GDM1 (cell line): ENCODE results near the gene PRKD2.

Experiments
- DNase-seq: peaks from one replicate; lab custom pipeline; 2025; lab: John Stamatoyannopoulos, UW

PRKD2 gene

GRCh38 chr19:46661020-46661731 is 55.7 kb downstream of the PRKD2 start, which contains the start of gene DACT3:
TSS of gene DACT3 (minus strand) at chr19:46661182. CDS start at chr19:46661064, 118 bp downstream.
- DNase-seq: peak; percentile 100

- no peak for DNase-seq
Observed at GRCh38 chr19:46660551-46661019, 56.3 kb downstream of the PRKD2 start.

GRCh38 chr19:46660008-46660517 is 56.9 kb downstream of the PRKD2 start:
- no peak for DNase-seq

GRCh38 chr19:46659151-46660007 is 57.5 kb downstream of the PRKD2 start:
- DNase-seq: no peak

- DNase-seq: no peak
Observed at GRCh38 chr19:46656541-46656940, 60.4 kb downstream of the PRKD2 start.

GRCh38 chr19:46654621-46655152 is 62.2 kb downstream of the PRKD2 start:
- DNase-seq: no peak

GRCh38 chr19:46650445-46650844 is 66.5 kb downstream of the PRKD2 start:
- no peak for DNase-seq

- no peak for DNase-seq
Observed at GRCh38 chr19:46648961-46649960, 67.7 kb downstream of the PRKD2 start.

- DNase-seq: no peak
Observed at GRCh38 chr19:46648060-46648960, 68.6 kb downstream of the PRKD2 start.

- no peak for DNase-seq
Observed at GRCh38 chr19:46646402-46646801, 70.5 kb downstream of the PRKD2 start.

GRCh38 chr19:46644720-46645119 is 72.2 kb downstream of the PRKD2 start:
- DNase-seq: no peak

GRCh38 chr19:46640656-46641055 is 76.3 kb downstream of the PRKD2 start:
- no peak for DNase-seq

GRCh38 chr19:46639358-46640182 is 77.3 kb downstream of the PRKD2 start:
- no peak for DNase-seq

GRCh38 chr19:46637224-46637623 is 79.7 kb downstream of the PRKD2 start:
- DNase-seq: no peak

- DNase-seq: no peak
Observed at GRCh38 chr19:46635920-46636761, 80.8 kb downstream of the PRKD2 start, which contains the start of gene GNG8. TSS of gene GNG8 (minus strand) at chr19:46636202. CDS start at chr19:46634682, 1,520 bp downstream.

GRCh38 chr19:46634656-46635218 is 82.2 kb downstream of the PRKD2 start:
- no peak for DNase-seq

- DNase-seq: peak; percentile 81
Observed at GRCh38 chr19:46634045-46634655, 82.8 kb downstream of the PRKD2 start.
